ENCODE results near the gene AFG1L.

DNA sequence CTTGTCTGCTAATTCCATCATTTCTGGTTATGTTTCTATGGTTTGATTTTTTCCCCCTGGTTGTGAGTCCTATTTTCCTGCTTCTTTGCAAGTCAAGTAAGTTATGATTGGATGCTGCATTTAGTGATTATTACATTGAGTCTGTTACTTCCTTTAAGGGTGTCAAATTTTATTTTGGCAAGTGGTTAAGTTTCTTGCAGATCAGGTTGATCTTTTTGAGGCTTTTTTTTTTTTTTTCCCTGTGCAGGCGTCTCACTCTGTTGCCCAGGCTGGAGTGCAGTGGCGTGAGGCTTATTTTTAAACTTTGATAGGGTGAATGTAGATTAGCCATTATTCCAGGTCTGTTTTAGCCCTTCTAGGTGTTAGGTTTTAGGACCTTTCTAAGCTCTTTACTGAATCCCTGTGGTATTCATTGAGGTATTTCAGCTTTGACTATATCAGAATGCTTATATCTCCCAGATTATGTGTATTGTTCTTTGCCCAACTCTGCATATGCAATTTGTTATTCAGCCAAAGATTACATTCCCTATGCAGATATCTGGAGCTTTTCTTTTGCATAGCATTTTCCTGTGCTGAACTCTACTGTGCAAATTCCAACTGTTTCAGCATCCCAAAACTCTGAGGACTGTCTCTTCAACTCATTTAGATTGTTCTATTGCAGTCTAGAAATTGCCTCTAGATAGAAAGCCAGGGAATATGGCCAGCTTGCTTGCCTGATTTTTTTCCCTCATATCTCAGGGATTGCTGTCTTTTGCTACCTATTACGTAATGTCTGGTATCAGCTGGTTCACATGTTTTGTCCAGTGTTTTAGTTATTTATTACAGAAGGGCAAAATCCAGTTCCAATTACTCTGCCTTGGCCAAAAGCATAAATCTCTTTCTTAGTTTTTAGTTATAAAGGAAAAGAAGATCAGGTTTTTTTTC lies 113.3 kb downstream of the AFG1L start:
- TF ChIP-seq, protein P1, sequence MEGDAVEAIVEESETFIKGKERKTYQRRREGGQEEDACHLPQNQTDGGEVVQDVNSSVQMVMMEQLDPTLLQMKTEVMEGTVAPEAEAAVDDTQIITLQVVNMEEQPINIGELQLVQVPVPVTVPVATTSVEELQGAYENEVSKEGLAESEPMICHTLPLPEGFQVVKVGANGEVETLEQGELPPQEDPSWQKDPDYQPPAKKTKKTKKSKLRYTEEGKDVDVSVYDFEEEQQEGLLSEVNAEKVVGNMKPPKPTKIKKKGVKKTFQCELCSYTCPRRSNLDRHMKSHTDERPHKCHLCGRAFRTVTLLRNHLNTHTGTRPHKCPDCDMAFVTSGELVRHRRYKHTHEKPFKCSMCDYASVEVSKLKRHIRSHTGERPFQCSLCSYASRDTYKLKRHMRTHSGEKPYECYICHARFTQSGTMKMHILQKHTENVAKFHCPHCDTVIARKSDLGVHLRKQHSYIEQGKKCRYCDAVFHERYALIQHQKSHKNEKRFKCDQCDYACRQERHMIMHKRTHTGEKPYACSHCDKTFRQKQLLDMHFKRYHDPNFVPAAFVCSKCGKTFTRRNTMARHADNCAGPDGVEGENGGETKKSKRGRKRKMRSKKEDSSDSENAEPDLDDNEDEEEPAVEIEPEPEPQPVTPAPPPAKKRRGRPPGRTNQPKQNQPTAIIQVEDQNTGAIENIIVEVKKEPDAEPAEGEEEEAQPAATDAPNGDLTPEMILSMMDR (IDR thresholded peaks at IDR 0.05): no peak
- TF ChIP-seq POLR2A (IDR thresholded peaks at IDR 0.05): no peak
